Fibroblast of mammary gland (primary cell): ENCODE results near the gene STAT5A.

ENCODE experiments used
- DNase-seq: peaks from one replicate; pipeline ENCODE4 v3.0.0-alpha.2; 2010; ENCODE audit warnings: low read depth
- H3K4me3 ChIP-seq: 2 replicates; pipeline ENCODE4 v1.5.1; 2011; ENCODE audit warnings: low read depth, mild to moderate bottlenecking, low read length, moderate library complexity; ENCODE audit not compliant: control insufficient read depth
- CTCF ChIP-seq: conservative IDR thresholded peaks from 2 replicates; pipeline ENCODE4 v1.5.1; 2011; ENCODE audit warnings: low read depth, low read length, inconsistent platforms; ENCODE audit not compliant: control insufficient read depth, insufficient read depth

STAT5A gene

DNA sequence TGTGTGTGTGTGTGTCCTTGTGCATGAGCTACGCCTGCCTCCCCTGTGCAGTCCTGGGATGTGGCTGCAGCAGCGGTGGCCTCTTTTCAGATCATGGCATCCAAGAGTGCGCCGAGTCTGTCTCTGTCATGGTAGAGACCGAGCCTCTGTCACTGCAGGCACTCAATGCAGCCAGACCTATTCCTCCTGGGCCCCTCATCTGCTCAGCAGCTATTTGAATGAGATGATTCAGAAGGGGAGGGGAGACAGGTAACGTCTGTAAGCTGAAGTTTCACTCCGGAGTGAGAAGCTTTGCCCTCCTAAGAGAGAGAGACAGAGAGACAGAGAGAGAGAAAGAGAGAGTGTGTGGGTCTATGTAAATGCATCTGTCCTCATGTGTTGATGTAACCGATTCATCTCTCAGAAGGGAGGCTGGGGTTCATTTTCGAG is 22.5 kb downstream of the STAT5A start:
- DNase-seq: no peak
- no peak overlapping the region for H3K4me3 ChIP-seq
- no peak for TF ChIP-seq CTCF

- no peak overlapping the region for H3K4me3 ChIP-seq
- no peak for TF ChIP-seq CTCF
- DNase-seq: peak; percentile 95
These were observed 23.1 kb downstream of the STAT5A start for GRCh38 chr17:42311240-42312034.

GRCh38 chr17:42312035-42312284 is 23.7 kb downstream of the STAT5A start:
- no peak overlapping the region for H3K4me3 ChIP-seq
- no peak for DNase-seq
- no peak for TF ChIP-seq CTCF

- peak; percentile 51 for TF ChIP-seq CTCF
- peak; percentile 80 for DNase-seq
- H3K4me3 ChIP-seq: no peak overlapping the region
These were observed 24.2 kb downstream of the STAT5A start for GRCh38 chr17:42312285-42313130.

GRCh38 chr17:42313389-42313772 is 25.1 kb downstream of the STAT5A start:
- no peak overlapping the region for H3K4me3 ChIP-seq
- TF ChIP-seq CTCF: no peak
- no peak for DNase-seq

- TF ChIP-seq CTCF: no peak
- no peak overlapping the region for H3K4me3 ChIP-seq
- DNase-seq: peak; percentile 22
These were observed 25.7 kb downstream of the STAT5A start for GRCh38 chr17:42313773-42314566.
